Stimulated activated CD4-positive, alpha-beta T cell treated with anti-CD3 and anti-CD28 coated beads, Interleukin-15, amount 100 ng/mL, for 24 hours (primary cell): ENCODE measurements around the gene PTPRG.

ENCODE experiments used
- DNase-seq: peaks from one replicate; pipeline ENCODE4 v3.0.0-alpha.2; 2020

PTPRG gene

DNA sequence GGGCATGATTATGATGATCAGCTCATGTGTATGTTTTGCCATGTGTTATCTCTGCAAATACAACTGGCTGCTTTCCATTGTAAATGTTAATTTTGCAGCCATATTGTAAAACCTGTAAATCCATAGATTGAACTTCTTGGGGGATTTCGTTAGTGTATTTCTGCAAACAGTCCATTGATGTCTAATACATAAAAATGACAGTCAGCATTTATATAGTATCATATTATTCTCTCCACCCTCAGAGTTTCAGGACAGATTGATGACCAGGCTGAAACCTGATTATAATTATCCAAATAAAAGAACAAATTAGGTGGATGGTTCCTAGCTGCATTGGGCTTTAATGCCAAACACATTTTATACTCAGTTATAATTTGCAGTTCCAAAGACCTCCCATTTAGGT, 535.1 kb downstream of the PTPRG start:
- no peak for DNase-seq

DNA sequence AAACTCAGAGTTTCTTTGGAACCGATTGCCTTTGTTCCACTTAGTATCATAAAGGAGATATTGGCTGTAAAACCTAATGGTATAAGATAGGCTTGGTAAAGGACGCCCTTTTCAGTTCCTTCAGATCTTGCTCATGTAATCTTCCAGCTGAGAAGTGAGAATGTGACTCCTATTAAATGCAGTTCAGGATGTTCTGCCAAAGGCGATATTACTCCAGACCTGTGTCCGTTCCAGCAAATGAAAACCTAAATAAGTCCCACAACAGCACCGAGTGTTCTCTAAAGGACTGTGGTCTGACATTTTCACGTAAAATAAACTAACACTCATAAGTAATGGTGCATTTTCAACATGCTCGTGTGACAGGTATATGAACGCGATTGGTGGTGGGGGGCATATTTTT, 535.8 kb downstream of the PTPRG start:
- DNase-seq = no peak

DNA sequence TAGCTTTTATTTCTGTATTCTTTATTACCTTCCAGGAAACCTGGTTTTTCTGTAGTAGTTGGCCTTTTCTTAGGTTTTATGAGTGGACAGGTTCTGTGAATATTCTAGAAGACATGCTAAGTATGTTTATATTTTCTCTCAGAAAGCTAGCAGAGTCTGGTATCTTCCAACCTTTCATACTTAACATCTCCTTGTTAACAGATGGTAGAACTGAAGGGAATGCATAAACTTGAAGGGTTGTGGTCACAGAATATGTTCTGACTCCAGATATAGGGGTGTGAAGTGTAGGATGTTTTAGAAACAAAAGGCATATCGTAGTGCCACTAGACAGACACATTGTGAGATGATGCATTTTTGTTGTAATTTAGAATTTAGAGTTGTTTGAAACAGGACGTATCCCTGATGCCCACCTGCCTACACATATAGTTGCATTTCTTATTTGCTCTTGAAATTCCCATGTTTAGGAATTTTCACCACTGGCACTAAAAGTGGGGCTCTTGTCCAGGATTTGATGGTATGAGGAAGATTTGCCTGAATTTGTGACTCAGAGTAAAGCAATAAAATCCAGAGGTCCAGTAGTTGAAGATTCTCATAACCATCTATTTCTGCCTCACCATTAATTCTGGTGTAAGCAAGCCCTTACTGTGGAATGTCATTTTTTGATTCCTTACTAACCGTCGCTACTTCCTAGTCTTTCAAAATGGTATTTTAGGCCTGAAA, 537.4 kb downstream of the PTPRG start:
- DNase-seq = no peak

DNA sequence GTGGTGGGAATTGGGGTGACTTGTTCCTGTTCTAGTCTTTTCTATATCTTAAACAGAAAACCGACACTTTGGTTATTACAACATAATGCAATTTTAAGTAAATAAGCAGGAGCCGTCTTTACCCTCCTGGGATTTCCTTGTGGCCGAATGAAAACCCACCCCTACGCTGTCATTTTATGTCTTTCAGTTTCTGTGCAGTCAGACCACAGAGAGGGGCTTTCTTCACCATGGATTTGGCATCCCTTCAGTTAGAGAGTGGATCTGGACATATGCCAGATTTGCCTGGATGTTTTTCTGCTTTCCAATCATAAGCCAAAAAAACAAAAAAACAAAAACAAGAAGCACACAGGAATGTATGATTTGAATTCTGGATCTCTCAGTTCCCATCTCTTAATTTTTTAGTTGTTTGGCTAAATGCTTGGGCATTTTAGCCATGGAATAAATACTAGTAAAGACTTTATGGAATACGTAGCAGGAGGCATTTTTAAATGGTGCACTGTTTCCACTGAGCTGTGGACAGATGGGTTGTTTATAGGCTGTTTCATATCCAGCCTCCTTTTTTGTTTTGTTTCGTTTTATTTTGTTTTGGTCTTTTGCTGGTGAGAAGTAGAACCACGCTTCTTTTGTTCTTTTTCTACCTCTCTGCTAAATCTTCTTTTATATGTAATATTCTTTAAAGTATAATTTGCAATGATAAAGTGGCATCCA, 539.1 kb downstream of the PTPRG start:
- DNase-seq = no peak

DNA sequence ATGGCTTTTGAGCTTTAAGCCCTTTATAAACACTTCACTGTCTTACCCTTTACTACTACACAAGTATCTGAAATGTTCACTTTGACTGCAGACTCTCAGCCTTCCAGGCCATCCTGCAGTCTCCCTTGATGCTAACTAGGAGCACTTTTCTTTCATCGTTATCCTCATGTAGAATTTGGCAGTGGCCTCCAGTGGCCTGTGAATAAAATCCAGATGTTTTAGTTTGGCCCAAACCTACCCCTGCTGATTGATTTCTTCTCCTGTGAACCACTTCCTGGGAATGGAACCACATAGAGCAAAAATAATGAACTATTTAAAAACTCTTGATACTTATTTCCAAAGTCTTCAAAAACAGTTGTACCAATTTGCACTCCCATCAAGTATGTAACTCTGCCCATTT, 540.1 kb downstream of the PTPRG start:
- no peak for DNase-seq

DNA sequence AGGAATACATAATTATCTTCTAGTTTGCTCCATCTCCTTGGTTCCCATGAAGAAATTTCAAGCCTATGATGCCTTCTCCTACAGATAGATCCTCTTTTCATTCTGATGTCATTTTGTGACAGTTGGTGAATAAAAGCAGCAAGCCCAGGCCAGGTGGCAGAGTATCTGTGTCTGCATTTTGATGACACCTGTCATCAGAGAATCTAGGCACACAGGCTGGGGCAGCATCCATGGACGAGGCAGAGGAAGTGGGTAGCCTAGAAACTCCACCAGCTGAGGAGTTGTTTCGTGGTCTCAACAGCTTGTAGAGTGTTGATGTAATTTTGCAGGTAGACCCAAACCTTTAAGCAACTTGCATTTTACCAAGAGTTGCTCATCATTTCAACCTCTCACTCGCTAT, 542.2 kb downstream of the PTPRG start:
- DNase-seq = no peak

DNA sequence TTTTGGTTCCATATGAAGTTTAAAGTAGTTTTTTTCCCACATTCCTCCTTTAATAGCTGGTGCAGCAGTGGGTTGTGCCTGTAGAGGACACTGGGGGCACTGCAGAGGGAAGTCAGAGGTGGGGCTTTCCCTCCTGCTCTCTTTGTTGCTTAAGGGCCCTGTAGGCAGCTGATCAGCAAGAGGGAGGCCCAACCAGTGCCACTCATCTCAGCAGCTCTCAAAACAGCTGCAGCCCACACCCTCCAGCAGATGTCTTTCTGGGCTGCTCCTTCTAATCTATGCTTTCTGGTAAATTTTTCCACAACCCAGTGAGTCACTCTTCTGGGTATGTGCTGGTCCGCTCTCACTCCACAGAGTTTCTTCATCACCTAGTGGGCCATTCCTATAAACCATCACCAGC, 548.2 kb downstream of the PTPRG start:
- peak; percentile 4 for DNase-seq

DNA sequence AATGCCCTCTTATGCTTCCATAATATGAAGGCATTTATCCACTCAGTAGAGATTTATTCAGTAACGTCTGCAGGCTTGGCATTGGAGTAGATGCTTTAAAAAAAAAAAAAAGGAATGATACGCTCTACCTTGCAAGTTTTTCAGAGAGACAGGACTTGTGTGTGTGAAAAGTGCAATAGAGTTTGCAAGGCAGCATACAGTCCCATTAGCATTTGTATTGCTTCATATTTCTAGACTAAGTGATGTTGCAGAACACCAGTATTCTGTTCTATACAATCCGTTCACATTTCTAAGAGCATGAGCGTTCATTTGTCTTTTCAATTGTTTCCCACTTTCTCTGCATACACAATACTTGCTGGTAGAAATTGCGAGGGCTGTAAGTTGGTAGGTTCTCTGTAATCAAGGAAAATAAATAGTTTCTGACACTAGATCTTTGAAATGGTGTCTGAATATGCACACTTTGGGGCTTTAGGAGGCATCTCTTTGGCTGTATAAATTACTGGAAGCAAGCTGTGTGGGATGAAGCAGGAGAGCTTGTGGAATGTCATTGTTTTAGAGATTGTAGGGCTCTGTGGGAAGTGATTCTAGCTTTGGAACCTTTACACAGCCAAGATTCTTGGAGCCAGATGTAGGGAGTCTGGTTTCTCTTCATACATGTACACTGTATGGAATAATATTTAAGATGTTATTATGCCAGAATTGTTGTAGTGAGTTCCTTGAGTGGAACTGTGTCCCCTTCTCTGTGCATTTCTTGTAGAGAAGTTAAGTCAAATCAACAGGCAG, 549.3 kb downstream of the PTPRG start:
- no peak for DNase-seq

DNA sequence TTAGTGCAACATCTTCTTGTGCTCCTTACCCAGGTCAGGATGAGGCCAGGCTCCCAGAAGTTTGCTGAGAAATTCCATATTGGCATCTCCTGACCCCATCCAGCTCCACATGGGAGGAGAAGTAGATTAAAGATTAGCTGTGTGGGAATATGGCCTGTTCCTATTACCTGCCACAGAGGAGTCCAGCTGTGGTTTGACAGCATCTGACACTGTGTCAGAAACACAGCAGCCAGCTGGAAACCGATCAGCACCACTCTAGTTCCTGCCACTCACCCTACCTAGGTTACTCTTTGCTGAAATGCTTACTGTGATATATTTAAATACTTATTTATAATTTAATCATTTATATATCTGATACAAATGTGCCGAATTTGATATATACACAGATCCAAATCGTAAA, 551.7 kb downstream of the PTPRG start:
- DNase-seq = no peak

DNA sequence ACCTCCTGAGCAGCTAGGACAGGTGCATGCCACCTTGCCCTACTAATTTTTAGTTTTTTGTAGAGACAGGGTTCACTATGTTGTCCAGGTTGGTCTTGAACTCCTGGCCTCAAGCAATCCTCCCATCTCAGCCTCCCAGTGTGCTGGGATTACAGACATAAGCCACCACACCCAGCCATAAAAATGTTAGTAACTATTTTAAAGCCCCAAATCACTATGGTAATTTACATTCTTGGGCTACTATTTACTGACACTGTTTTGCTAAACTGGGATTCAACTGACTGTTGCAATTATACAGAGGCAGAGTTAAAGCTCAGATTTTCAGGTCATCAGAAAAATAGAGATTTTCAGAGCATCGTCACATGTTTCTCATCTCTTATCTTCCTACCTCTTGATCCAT, 553.4 kb downstream of the PTPRG start:
- DNase-seq = no peak

DNA sequence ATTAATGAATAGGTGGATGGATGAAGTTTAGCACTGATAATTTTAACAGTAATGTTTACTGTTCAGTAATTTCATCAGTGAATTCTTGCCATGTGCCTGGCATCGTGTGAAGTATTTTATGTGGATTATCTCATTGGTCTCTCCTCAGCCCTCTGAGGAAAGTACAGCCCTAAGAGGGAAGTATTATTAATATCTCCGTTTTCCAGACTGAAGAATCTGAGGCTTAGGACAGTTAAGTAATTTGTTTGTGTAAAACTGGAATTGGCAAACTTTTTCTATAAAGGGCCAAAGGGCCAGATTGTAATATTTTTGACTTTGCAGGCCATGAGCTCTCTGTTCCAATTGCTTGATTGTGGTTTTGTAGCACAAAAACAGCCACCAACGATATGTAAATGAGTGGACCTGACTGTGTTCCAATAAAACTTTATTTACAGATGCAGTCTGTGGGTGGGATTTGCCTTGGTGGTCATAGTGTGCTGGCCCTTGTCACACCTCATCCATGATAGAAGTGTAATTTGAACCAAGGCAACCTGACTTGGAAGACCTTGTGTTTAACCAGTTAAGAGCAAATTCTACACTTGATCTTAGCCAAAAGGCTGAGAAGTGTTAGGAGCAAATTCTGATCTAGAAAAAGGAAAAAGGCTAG, 556.7 kb downstream of the PTPRG start:
- no peak for DNase-seq

DNA sequence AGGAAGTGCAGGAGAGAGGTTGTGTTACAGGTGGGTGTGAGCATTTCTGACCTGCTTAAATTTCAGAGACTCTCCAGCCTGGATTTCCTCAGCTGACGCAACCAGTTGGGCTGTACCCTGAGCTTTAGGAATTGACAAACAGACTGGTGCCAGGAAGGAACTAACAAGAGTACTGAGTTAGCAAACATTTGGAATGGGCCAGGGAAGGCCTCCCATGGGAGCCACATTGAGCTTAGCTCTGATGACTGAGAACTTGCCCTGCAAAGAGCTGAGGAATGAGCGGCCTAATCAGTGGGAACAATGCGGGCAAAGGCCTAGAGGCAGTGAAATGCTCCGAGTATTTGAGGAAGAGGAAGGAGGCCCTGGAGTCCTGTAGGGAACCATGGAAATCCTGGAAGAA, 557.8 kb downstream of the PTPRG start:
- DNase-seq = no peak

DNA sequence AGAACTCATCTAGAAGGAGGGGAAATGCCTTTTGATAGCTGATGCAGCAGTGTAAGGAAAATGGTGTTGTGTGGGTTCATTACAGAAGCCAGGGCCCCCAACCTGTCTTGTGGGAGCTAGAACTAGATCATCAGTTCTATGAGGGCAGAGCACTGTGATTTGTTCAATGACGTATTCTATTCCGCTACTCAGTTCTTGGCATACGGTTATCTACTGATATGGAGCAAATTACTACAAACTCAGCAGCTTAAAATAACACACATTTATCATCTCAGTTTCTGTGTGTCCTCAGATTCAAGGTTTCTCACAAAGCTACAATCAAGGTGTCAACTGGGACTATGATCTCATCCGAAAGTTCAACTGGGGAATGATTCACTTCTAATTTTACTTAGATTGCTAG, 561.4 kb downstream of the PTPRG start:
- no peak for DNase-seq

DNA sequence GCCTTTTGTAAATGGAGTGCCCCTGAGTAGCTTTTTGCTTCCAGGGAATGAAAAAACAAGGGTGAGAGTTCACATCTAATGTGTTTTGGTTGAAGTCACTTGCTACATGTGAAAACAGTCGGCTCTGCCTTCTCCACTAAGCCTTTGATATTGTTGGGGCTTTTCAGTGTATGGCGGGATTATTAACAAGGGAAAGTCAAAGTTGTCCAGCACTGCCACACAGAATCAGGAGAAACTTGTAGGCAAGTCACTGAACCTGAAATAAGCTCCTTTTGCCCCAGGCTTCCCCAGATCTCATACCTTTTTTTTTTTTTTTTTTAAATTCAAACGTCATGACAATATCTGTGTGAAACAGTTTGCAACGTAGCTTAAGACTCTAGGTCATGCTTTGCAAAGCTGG, 564.0 kb downstream of the PTPRG start:
- no peak for DNase-seq

DNA sequence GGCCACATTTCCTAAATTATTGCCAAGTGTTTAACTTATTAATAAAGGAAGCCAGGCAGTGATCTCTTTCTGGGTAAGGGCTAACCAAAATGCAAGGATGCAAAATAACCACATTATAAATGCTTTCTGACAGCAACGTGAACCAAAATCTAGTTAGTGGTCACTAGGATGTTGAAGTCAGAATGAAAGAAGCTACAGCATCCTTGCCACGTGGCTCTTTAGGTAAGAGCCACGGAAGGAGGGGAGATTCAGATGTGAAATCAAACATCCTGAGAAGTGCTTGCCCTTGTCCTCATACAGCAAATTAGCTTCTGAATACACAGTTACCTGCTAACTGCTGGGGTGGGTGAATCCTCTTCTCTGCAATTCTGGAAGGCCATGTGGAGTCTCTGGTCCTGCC, 565.7 kb downstream of the PTPRG start:
- no peak for DNase-seq

DNA sequence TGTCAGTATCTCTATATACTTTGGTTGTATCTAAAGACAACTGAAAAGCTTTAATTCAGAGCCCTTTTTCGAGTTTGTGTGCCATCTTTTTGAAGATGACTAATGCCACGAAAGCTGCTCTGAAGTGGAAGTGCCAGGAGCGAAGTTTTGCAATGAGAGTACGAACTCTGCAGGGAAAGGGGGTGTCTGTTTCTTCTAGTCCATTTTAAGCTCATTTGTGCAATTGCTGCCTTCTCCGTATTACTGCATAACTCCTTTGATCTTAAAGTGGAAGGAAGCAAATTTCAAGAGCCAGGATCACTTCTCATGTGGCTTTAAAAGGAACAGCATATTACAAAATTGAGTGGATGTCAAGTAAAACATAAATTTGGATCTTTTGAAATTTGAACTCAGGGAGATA, 566.7 kb downstream of the PTPRG start:
- DNase-seq = no peak

DNA sequence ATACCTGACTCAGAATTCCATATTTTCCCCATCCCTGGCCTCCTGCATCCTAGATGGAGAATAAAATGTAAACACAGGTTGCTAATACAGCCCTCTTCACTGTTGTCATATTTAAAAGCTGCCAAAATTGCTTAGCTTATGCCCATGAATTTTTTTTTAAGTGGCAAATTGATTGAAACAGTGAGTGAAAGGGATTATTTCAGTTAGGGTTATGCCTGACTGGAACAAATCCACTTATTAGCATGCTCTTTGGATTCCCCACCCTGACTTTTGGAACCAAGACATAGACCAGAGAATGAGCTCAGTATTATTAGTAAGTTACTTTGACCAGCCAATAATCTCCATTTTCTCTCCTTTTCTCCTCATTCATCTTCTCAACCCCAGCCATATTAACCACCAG, 567.3 kb downstream of the PTPRG start:
- DNase-seq = no peak

DNA sequence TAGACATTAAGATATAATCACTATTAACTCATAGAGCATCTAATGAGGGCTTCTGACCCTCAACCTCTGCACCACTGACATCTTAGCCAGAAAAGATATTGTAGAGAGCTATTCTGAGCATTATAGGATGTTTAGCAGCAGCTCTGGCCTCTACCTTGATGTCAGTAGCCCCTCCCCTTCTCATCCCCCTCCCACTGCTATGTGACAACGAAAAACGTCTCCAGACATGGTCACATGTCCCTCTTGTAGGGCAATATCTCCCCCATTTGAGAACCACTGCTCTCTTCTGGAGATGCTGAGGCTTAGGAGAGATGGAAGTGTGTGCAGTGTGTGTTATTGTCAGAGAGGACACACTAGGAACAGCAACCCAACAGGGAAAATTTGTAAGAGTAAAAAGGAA, 569.7 kb downstream of the PTPRG start:
- DNase-seq = no peak

DNA sequence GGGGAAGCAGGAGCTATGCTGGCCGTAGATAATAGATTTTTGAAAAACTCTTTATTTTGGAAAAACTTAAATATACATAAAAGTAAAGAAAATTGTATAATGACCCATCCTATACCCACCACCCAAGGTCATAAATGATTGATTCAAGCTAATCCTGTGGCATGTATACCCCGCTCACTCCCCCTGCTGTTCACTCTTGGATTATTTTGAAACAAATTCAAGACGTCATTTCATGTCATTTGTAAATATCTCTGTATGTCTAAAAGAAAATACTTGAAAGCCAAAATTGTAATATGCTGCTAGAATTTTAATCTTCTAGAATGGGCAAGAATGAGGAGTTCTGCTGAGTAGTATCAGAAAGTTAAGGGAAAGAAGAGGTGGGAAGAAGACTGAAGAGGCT, 570.2 kb downstream of the PTPRG start:
- no peak for DNase-seq

DNA sequence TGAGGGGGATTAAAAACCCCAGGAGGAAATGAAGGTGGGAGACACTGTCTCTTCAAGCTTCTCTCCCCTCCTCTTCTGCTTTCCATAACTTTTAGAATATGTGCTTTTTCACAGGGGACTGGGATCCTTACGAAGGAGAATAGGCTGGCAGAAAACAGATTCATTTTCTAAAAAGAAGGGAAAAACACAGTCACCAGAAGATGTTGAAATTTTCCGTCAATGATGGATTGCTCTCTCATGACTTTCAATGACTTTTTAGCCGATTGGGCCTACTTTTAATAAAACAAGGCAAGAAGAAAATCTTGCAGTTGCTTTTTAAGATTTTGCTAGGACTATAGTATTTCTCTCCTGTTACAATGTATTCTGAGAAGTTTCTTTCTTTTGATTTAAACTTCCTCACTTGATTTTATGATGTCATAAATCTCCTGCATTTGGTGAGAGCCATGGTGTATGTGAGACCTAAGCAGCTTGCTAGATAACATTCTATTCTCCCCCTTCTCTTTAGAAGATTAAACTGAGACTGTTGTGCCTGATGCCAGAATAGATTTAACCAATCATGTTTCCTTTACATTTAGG, 570.7 kb downstream of the PTPRG start:
- no peak for DNase-seq

DNA sequence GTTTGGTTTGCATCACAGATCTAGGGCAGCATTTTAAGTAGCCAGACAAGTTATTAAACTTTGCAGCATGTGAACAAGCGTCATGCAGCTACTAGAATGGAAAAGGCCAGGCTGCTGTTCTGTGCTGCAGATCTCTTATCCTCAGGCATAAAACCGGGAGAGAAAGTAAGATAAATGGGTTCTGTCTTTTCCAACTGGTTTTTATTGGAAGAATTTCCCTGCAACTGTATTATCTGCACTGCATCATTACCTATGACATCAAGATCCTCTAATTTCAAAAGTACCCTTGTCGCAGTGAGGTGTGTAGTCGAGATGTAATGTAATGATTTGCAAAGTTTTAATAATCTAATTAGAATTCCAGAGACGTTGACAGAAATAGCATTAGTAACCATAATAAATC, 571.6 kb downstream of the PTPRG start:
- no peak for DNase-seq

DNA sequence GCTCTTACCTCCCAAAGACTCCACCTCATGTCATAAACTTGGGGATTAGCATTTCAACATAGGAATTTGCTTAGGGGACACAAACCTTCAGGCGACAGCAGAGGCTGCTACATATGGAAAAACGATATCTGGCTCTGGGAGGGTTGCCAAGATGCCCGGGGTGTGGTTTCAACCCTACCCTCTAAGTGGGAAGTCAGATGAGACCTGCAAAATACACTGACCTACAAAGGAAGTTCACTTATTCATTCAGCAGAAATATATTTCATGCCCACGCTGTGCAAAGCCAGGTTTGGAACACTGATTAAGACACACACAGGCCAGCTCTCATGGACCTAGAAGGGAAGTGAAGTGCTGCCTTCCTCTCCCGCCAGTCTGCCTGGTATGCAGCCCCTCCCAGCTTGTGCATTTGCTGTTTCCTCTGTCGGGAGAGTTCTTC, 572.7 kb downstream of the PTPRG start:
- DNase-seq = no peak

DNA sequence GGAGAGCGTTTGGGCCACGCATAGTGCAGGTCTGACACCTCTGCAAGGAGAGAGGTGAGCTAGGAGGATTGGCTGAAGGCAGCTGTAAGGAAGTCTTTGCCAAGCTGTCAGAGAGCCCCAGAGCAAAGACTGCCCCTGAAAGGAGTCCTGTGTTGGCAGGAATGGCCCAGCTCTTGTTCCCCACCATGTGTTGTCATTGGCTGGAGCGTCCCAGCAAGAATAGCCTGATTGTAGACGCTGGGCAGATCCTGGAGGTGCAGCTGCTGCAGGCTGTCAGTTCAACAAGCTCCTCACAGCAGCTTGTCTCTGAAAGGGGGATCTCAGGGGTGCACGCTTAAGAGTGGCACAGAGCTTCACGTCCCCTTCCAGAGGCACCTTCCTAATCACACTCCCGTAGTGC, 574.4 kb downstream of the PTPRG start:
- no peak for DNase-seq
